Ishikawa (cell line): ENCODE data around the gene SCCPDH.

ENCODE experiments used
- CEBPB ChIP-seq: IDR thresholded peaks from 2 replicates; pipeline ENCODE4 v1.6.1; 2012
- CREB1 ChIP-seq: IDR thresholded peaks from 2 replicates; pipeline ENCODE4 v1.6.1; 2012; ENCODE audit warnings: low read depth
- EGR1 ChIP-seq: IDR thresholded peaks from 2 replicates; pipeline ENCODE4 v1.6.1; 2012
- EP300 ChIP-seq: IDR thresholded peaks from 2 replicates; pipeline ENCODE4 v1.6.1; 2012; ENCODE audit warnings: borderline replicate concordance
- FOXM1 ChIP-seq: IDR thresholded peaks from 2 replicates; pipeline ENCODE4 v1.6.1; 2012; ENCODE audit warnings: low read depth, borderline replicate concordance
- NFIC ChIP-seq: IDR thresholded peaks from 2 replicates; pipeline ENCODE4 v1.6.1; 2012
- RAD21 ChIP-seq: IDR thresholded peaks from 2 replicates; pipeline ENCODE4 v1.6.1; 2012; ENCODE audit warnings: low read depth
- TAF1 ChIP-seq: IDR thresholded peaks from 2 replicates; pipeline ENCODE4 v1.6.1; 2012; ENCODE audit warnings: low read depth, mild to moderate bottlenecking
- TCF12 ChIP-seq: IDR thresholded peaks from 2 replicates; pipeline ENCODE4 v1.6.1; 2012; ENCODE audit warnings: low read depth
- TEAD4 ChIP-seq: IDR thresholded peaks from 2 replicates; pipeline ENCODE4 v1.6.1; 2012
- YY1 ChIP-seq: IDR thresholded peaks from 2 replicates; pipeline ENCODE4 v1.6.1; 2012; ENCODE audit warnings: low read depth
- ZBTB7A ChIP-seq: IDR thresholded peaks from 2 replicates; pipeline ENCODE4 v1.6.1; 2012; ENCODE audit warnings: low read depth
- TF ChIP-seq, protein P1 (sequence below): IDR thresholded peaks from 2 replicates; pipeline ENCODE4 v1.6.1; 2012; ENCODE audit warnings: low read depth, mild to moderate bottlenecking
- TF ChIP-seq, protein P2 (sequence below): IDR thresholded peaks from 2 replicates; pipeline ENCODE4 v1.6.1; 2012
- TF ChIP-seq, protein P3 (sequence below): IDR thresholded peaks from 2 replicates; pipeline ENCODE4 v1.6.1; 2012

SCCPDH gene

DNA sequence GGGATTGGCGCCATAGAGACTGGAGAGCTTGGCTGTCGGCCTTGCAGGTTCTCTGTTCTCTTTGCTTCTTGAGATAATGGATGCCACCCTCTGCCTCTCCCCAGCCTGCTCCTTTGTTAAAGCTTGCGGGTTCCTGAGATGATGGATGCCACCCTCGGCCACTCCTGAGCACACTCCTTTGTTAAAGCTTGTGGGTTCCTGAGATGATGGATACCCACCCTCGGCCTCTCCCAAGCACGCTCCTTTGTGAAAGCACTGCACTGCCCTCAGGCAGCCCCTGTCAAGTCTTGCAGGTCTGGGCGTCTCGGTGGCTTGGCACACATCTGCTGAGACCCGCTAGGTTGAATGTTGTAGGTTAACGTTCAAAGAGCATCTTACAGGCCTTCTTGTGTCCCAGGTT is 76.5 kb downstream of the SCCPDH start:
- TF ChIP-seq TEAD4 (no peak), RAD21 (no peak), CREB1 (no peak), EP300 (no peak), NFIC (no peak)
- TF ChIP-seq, protein P1, sequence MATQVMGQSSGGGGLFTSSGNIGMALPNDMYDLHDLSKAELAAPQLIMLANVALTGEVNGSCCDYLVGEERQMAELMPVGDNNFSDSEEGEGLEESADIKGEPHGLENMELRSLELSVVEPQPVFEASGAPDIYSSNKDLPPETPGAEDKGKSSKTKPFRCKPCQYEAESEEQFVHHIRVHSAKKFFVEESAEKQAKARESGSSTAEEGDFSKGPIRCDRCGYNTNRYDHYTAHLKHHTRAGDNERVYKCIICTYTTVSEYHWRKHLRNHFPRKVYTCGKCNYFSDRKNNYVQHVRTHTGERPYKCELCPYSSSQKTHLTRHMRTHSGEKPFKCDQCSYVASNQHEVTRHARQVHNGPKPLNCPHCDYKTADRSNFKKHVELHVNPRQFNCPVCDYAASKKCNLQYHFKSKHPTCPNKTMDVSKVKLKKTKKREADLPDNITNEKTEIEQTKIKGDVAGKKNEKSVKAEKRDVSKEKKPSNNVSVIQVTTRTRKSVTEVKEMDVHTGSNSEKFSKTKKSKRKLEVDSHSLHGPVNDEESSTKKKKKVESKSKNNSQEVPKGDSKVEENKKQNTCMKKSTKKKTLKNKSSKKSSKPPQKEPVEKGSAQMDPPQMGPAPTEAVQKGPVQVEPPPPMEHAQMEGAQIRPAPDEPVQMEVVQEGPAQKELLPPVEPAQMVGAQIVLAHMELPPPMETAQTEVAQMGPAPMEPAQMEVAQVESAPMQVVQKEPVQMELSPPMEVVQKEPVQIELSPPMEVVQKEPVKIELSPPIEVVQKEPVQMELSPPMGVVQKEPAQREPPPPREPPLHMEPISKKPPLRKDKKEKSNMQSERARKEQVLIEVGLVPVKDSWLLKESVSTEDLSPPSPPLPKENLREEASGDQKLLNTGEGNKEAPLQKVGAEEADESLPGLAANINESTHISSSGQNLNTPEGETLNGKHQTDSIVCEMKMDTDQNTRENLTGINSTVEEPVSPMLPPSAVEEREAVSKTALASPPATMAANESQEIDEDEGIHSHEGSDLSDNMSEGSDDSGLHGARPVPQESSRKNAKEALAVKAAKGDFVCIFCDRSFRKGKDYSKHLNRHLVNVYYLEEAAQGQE = no peak
- TF ChIP-seq, protein P2, sequence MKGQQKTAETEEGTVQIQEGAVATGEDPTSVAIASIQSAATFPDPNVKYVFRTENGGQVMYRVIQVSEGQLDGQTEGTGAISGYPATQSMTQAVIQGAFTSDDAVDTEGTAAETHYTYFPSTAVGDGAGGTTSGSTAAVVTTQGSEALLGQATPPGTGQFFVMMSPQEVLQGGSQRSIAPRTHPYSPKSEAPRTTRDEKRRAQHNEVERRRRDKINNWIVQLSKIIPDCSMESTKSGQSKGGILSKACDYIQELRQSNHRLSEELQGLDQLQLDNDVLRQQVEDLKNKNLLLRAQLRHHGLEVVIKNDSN = no peak

DNA sequence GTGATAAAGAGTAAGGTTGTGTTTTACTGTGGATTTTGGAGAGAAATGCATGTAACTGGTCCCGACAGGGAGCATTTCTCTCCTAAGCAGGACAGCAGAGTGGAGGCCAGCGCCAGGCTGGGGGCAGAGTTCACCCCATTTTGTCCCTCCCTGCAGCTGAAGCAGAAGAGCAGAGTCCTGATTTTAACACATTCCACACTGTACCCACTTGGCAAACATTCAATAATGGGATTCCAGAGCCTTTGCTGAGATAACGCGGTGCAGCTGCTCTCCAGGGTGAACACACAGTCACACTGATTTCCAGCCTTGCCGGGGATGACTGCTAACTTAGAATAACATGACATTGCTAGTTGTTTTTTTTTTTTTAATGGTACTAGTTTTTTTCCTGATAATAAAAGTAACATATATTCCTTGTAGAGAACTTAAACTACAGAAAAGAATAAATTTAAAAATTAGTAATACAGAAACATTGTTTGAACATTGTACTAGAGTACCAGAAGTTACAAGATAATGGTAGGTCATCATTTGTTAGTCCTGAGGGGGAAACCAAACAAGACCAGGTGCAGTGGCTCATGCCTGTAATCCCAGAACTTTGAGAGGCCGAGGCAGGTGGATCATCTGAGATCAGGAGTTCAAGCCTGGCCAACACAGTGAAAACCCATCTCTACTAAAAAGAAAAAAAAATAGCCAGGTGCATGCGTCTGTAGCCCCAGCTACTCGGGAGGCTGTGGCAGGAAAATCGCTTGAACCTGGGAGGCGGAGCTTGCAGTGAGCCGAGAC is 77.2 kb downstream of the SCCPDH start:
- no peak for TF ChIP-seq FOXM1
- no peak for TF ChIP-seq NFIC
- TF ChIP-seq, protein P2 = no peak

DNA sequence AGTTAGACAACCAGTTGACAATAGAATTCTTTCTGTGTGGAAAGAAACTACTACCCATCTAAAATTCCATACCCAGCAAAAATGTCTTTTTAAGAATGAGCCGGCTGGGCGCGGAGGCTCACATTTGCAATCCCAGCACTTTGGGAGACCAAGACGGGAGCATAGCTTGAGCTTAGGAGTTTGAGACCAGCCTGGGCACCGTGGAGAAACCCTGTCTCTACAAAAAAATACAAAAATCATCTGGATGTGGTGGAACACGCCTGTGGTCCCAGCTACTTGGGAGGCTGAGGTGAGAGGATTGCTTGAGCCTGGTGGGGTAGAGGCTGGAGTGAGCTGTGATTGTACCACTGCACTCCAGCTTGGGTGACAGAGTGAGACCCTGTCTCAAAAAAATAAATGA is 79.2 kb downstream of the SCCPDH start:
- TF ChIP-seq EP300 = no peak
- TF ChIP-seq, protein P3, sequence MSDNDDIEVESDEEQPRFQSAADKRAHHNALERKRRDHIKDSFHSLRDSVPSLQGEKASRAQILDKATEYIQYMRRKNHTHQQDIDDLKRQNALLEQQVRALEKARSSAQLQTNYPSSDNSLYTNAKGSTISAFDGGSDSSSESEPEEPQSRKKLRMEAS = no peak
- no peak for TF ChIP-seq TEAD4
- TF ChIP-seq FOXM1 = no peak
- TF ChIP-seq TCF12 = no peak
- no peak for TF ChIP-seq CREB1
- no peak for TF ChIP-seq TAF1
- TF ChIP-seq ZBTB7A = no peak
- TF ChIP-seq CEBPB = no peak
- no peak for TF ChIP-seq NFIC
- no peak for TF ChIP-seq EGR1
- TF ChIP-seq, protein P1 = no peak
- TF ChIP-seq YY1 = no peak
- TF ChIP-seq RAD21 = no peak

DNA sequence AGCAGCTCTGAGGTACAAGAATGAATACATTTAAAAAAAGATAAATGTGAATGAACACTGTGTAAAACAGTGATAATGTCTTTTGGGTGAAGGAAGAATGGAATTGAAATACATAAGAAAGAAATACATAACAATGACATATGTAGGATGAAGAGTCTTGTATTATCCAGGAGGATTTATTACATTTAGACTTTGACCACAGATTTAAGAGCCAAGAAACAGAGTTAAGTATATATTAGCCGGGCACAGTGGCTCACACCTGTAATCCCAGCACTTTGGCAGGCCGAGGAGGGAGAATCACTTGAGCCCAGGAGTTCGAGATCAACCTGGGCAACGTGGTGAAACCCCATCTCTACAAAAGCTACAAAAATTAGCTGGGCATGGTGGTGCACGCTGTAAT is 79.7 kb downstream of the SCCPDH start:
- no peak for TF ChIP-seq CEBPB
- TF ChIP-seq, protein P2 = no peak
- TF ChIP-seq TAF1 = no peak
- TF ChIP-seq CREB1 = no peak
- TF ChIP-seq NFIC = no peak

DNA sequence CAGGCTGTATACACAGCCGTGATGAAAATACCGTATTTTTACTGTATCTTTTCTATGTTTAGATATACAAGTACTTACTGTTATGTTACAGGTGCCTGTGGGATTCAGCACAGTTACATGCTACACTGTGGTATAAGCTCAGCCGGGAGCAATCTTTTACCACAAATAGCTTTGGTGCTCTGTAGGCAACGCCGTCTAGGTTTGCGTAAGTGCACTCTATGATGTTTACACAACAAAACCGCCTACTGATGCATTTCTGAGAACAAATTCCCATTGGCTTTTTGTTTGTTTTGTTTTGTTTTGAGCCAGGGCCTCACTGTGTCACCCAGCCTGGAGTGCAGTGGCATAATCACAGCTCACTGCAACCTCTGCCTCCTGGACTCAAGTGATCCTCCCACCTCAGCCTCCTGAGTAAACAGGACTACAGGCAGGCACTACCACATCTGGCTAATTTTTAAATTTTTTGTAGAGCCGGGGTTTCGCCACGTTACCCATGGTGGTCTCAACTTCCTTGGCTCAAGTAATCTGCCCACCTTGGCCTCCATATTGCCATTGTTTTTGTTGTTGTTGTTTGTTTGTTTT is 81.0 kb downstream of the SCCPDH start:
- TF ChIP-seq FOXM1 (no peak), RAD21 (no peak)

DNA sequence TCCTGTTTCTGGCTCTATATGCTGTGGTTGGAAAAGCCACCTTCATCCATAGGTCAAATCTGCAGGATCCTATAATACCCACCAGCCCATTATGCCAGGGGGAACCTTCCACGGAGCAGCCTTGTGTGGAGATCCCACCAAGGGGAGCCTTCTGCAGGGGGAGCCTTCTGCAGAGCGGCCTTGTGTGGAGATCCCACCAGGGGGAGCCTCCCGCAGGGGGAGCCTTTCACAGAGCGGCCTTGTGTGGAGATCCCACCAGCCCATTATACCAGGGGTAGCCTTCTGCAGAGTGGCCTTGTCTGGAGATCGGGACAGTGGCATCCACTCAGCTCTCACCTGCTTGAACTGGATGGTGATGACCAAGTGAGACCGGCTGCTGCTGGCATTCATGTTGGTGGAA is 85.3 kb downstream of the SCCPDH start:
- TF ChIP-seq CEBPB (no peak), EP300 (no peak), ZBTB7A (no peak), TEAD4 (no peak), CREB1 (no peak), RAD21 (no peak), YY1 (no peak), FOXM1 (no peak), TCF12 (no peak), TAF1 (no peak)
- TF ChIP-seq, protein P2 = no peak
- TF ChIP-seq, protein P3 = no peak
